GM10248 (cell line): ENCODE measurements around the gene SLX4IP.

Experiments
- CTCF ChIA-PET: fragments of 300-600 bp; sonication (Branson Sonifier 250); formaldehyde crosslinking; extraction: SDS; loops from one replicate; lab custom pipeline; 2021; ENCODE audit warnings: antibody characterized with exemption; lab: Yijun Ruan, JAX
- POLR2A ChIA-PET: fragments of 350-650 bp; sonication (Branson Sonifier 250); formaldehyde crosslinking; extraction: SDS; loops from one replicate; lab custom pipeline; 2020; ENCODE audit warnings: antibody characterized with exemption; lab: Yijun Ruan, JAX
- DNase-seq: peaks from one replicate; pipeline ENCODE4 v3.0.0; 2012; ENCODE audit errors: extremely low spot score
- CTCF ChIP-seq: IDR thresholded peaks from 2 replicates; pipeline ENCODE4 v1.5.1; 2012; ENCODE audit warnings: mild to moderate bottlenecking, low read depth; ENCODE audit errors: extremely low read depth, missing control alignments, control extremely low read depth

Gene SLX4IP

GRCh38 chr20:10667560-10668167, 232.6 kb downstream of the SLX4IP start:
- CTCF ChIA-PET, result interaction anchor here (1.2 to 9.0 kb wide), 2 partner anchors 8 to 18 kb away, joined by 3 to 73 read pairs; no protein-coding TSS in a partner anchor
- POLR2A ChIA-PET, result interaction anchor here (0.5 kb wide), 1 partner anchor 10 kb away, joined by 3 read pairs; no protein-coding TSS in a partner anchor
- no peak for TF ChIP-seq CTCF
- DNase-seq, result no peak

GRCh38 chr20:10668677-10669368, 233.7 kb downstream of the SLX4IP start:
- CTCF ChIA-PET, result interaction anchor here (1.2 to 9.0 kb wide), 4 partner anchors 9 to 536 kb away, joined by 3 to 73 read pairs (median 4); no protein-coding TSS in a partner anchor
- POLR2A ChIA-PET, result no interaction called here
- TF ChIP-seq CTCF, result no peak
- DNase-seq, result no peak

GRCh38 chr20:10669843-10670446, 234.8 kb downstream of the SLX4IP start:
- ChIA-PET CTCF (interaction anchor here (1.2 to 9.0 kb wide), 8 partner anchors 10 to 598 kb away, joined by 3 to 73 read pairs (median 4); no protein-coding TSS in a partner anchor), POLR2A (no interaction called here)
- DNase-seq, result no peak
- TF ChIP-seq CTCF, result no peak

GRCh38 chr20:10670501-10671220, 235.6 kb downstream of the SLX4IP start:
- DNase-seq, result peak; percentile 65
- ChIA-PET POLR2A (interaction anchor here (0.5 kb wide), 1 partner anchor 597 kb away, joined by 9 read pairs; no protein-coding TSS in a partner anchor), CTCF (interaction anchor here (0.7 to 9.0 kb wide), 30 partner anchors 9 to 873 kb away, joined by 3 to 73 read pairs (median 4); no protein-coding TSS in a partner anchor)
- TF ChIP-seq CTCF, result no peak

GRCh38 chr20:10671221-10671918, 236.3 kb downstream of the SLX4IP start:
- peak; percentile 77 for DNase-seq
- TF ChIP-seq CTCF, result peak; percentile 54
- ChIA-PET CTCF (interaction anchor here (0.7 to 9.0 kb wide), 34 partner anchors 8 to 872 kb away, joined by 3 to 73 read pairs (median 4); no protein-coding TSS in a partner anchor), POLR2A (interaction anchor here (0.5 to 0.9 kb wide), 4 partner anchors 124 to 1256 kb away, joined by 3 to 9 read pairs (median 4); no protein-coding TSS in a partner anchor)
